ENCODE data around the gene UBA3.

UBA3 gene

GRCh38 chr3:69080233-69080920 lies at the start of gene UBA3:
UBA3 (minus strand) TSS chr3:69080365; CDS start chr3:69080353, 12 bp downstream.
- peak; percentile 86 to 92 for DNase-seq

DNA sequence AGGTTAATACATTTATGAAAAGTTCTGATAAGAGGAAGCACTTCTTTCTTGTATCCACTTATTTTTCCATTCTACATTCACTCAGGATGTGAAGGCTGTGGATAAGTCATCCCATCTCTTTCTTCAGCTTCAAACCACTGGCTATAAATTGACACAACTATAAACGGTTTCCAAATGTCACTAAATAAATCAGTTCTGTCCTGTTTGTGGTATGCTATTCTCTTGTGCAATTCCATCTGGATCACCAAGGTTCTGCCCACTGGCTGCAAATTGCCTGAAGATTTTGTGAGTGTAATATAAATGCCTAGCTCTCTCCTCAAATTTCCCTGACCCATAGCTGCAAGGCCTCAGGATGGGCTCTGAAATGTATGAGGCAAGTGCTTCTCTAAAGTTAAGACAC lies 49.4 kb upstream of the UBA3 start:
- DNase-seq: no peak

DNA sequence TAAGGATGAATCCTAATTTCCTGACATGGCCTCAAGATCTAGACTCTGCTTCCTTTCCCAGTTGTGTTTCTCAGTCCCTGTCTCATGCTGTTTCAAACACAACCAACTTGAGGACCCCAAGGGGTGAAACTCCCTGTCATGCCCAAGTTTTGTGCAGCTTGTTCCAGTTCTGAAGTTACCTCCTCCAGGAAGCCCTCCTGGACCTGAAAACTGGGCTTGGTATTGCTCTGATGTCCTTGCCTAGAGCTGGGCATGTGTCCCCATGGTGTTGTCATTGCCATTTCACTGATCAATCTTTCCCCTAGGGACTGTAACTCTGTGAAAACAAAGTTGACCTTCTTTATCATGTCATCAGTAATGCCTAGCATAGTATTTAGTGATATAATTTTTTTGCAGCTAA lies 48.3 kb upstream of the UBA3 start:
- no peak for DNase-seq

DNA sequence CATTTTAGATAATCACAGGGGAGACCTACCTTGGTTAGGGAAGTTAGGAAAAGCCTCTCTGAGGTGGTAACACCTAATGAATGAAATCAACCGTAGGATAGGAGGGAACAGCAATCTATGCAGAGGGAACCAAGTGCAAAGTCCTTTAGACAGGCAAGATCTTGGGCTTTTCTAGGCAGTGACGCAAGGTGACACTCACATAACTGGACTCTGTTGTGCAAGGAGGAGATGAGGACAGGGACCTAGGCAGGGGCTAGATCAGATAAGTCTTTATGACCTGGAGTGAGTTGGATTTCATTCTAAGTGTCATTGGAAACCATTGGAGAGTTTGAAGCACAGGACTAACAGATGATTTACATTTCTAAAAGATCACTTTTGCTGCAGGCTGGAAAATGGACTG lies 46.8 kb upstream of the UBA3 start:
- DNase-seq: no peak

- DNase-seq: no peak
These were observed 46.1 kb upstream of the UBA3 start for GRCh38 chr3:69126216-69126615.

GRCh38 chr3:69122403-69122802 lies 42.2 kb upstream of the UBA3 start, which contains the start of gene LMOD3:
LMOD3 (minus strand) TSS chr3:69122595; CDS start chr3:69122386, 209 bp downstream.
- DNase-seq: no peak

GRCh38 chr3:69121950-69122349 lies 41.8 kb upstream of the UBA3 start:
- peak in 1 of 2 donors; percentile 23 for DNase-seq

DNA sequence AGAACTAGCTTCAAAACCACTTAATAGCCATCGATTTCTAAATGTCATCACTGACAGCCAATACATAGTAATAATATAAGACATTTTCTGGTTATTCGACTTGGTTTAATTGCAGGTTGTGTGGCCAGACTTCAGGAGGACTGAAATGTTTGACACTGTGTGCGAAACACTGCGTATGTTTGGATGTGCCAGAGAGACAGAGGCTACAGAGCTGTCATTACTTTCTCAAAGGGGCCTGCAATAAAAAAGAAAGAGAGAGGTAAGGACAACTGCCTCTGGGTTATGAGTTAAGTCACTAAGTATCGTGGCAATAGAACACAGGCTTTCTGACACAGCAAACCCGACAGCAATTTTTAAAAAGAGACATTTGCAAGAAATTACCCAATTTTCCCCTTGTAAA lies 41.3 kb upstream of the UBA3 start:
- no peak for DNase-seq

- DNase-seq: peak; percentile 47 to 86
These were observed 40.8 kb upstream of the UBA3 start for GRCh38 chr3:69120879-69121464.

DNA sequence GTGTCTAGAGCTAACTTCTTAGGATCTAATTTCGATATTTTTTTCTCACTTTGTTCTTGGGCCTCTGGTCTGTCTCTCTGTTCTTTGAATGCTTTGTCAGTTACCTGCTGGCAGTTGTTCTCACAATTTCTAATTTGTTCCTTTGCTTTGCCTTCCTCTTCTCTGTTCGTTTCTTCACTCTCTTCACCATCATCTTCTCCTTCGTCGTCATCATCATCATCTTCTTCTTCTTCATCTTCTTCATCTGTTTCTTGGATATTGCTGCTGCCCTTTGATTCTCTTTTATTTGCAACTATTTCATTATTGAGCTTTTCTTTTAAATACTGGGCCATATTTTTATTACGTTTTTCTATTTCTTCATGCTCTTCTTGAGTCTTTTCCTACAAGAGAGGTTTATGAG lies 39.5 kb upstream of the UBA3 start:
- no peak for DNase-seq

DNA sequence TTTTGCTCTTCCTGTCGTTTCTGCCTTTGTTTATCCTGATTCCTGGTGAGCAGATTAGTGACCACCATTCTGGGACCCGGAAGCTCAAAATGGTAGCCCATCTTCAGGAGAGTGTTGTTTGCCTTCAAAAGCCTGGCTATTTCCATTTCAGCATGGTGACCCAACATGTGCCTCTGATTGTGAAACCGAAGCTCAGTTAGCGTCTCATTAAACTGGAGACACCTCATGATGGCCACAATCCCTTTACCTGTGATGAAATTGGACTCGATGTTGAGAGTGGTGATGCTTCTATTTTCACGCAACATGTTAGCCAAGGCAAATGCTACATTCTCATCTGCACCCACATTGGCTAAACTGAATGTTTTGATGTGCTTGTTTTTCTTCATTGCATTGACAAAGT lies 39.0 kb upstream of the UBA3 start:
- no peak for DNase-seq

GRCh38 chr3:69118555-69118954 lies 38.4 kb upstream of the UBA3 start:
- DNase-seq: no peak

GRCh38 chr3:69116897-69117296 lies 36.7 kb upstream of the UBA3 start:
- no peak for DNase-seq

GRCh38 chr3:69116162-69116561 lies 36.0 kb upstream of the UBA3 start:
- DNase-seq: no peak

GRCh38 chr3:69115731-69116130 lies 35.6 kb upstream of the UBA3 start:
- DNase-seq: no peak

DNA sequence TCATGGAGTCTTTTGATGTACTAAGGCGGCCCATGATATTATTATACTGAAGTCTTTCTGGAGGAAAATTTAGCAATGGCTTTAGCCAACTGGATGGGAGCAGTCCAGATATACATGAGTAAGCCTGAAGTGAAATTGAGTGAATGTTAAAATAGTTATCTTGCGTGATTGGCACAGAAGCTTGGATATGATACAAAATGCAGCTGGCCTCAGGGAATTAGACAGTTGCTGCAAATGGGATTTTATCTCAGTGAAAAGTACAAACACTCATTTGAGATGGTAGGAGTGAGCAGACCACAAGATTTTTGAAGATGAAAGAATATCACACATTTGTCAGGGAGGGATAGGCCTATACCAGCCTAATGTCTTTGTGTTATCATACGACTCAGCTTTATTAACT lies 33.4 kb upstream of the UBA3 start:
- DNase-seq: no peak

- no peak for DNase-seq
These were observed 30.9 kb upstream of the UBA3 start for GRCh38 chr3:69110941-69111546.

DNA sequence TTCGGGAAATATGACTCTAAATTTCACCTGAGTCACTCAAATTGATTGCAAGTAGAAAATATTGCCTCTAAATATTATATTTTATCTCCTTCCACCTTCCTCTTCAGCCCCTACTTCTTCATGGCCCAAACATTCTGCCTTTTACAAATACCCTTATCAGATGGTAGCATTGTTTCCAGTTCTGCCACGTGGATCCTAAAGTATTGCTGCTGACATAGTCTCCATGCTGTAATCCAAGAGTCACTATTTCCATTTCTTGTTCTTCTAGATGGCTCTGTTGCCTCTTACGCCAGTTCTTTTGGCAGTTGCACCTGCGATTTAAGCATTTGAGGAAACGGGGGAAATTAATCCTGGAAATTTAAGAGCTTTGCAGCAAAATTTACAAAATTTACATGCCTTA lies 28.6 kb upstream of the UBA3 start:
- DNase-seq: no peak

DNA sequence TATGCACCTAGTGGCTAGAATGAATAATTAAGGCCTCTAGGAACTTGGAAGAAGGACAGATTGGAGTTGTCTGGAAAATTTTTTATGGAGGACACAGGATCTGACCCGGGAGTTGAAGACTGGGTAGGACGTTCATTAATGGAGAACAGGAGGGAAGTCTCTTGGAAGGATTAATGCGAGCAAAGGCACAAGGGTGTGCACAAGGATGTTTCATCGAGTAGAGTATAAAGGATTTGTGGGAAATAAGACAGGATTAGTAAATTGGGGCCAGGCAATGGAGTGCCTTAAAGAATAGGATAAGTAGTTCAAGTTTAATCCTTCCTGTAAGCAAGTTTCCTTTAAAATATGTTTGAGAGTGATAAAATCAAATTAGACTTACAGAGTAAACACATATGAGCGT lies 27.7 kb upstream of the UBA3 start:
- no peak for DNase-seq

DNA sequence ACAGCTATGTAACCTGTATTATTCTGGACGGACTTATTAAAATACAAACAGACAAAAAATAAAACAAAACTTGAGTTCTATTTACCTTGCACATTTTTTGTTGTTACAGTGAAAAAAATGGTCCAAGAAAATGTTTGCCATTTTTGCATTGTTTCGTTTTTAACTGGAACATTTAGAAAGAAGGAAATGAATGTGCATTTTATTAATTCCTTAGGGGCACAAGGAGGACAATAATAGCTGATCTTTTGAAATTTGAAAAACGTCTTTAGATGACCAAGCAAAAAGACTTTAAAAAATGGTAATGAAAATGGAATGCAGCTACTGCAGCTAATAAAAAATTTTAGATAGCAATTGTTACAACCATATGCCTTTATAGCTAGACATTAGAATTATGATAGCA lies 25.2 kb upstream of the UBA3 start:
- DNase-seq: no peak

- DNase-seq: no peak
These were observed 24.4 kb upstream of the UBA3 start for GRCh38 chr3:69104586-69104985.

GRCh38 chr3:69103123-69103522 lies 23.0 kb upstream of the UBA3 start:
- no peak for DNase-seq

GRCh38 chr3:69102384-69102783 lies 22.2 kb upstream of the UBA3 start:
- DNase-seq: no peak

DNA sequence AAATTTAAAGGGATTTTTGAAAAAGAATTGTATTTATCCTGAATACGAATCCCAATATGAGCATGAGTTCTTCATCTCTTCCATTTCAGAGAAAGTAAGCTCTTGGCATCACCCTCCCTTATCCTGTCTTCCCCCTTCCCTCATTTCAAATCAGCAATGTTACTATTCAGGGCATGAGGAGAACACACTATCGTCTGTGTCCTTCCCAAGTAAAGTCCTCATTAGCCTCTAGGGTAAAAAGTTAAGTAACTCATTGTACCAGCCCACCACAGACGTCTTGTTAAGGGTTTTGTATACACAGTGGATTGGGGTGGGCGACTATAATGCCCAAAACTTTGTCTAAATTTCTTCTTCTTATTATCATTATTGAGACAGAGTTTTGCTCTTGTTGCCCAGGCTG lies 19.4 kb upstream of the UBA3 start:
- DNase-seq: no peak

Measured in inflammatory macrophage treated with lipopolysaccharide for 1 hour (primary cell).